Vagina (tissue), 2 donors: Measurements from ENCODE around the gene PCNT.

Experiments
- POLR2A ChIP-seq, 2 donors: fragments of 450-650 bp; IDR thresholded peaks; one replicate each; pipeline ENCODE4 v1.6.1; 2017; ENCODE audit warnings: antibody characterized with exemption in 2 of 2, mild to moderate bottlenecking in 2 of 2, moderate library complexity in 2 of 2
- POLR2AphosphoS5 ChIP-seq, 2 donors: sonication (generic); formaldehyde crosslinking; IDR thresholded peaks; one replicate each; pipeline ENCODE4 v1.9.0; 2017; ENCODE audit warnings: antibody characterized with exemption in 2 of 2, mild to moderate bottlenecking in 2 of 2, low read depth in 1 of 2; ENCODE audit not compliant: insufficient read depth in 1 of 2
- TF ChIP-seq, protein P1 (sequence below), 3 experiments: fragments of 450-650 bp in 2 of 3; fragments of 200-600 bp in 1 of 3; sonication (generic) in 1 of 3; IDR thresholded peaks; one replicate each; pipeline ENCODE4 v1.5.1; 2017 to 2019; ENCODE audit warnings: antibody characterized with exemption in 3 of 3, mild to moderate bottlenecking in 2 of 3, moderate library complexity in 2 of 3

DNA sequence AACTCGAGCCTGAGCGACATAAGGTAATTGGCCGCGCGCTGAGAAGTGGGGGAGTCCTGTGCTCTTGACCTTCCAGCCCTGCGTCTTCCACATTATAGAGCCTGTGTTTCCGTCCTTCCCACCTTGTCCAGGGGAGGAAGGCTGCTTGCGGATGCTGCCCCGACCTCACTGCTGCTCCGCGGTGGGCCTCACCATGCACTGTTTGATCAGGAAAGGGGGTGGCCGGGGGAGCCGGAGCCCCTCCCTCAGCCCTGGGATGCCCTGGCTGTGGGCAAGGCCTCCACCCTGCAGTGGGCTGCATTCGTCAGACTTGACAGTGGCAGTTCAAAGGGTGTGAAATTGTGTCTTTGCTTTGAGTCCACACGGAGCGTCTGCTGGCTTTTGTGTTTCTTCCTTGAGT lies 30.1 kb downstream of the PCNT start:
- TF ChIP-seq POLR2AphosphoS5 (IDR thresholded peaks at IDR 0.05; ENCODE audit: insufficient read depth in 1 of 2, low read depth in 1 of 2) (no peak), POLR2A (IDR thresholded peaks at IDR 0.05) (no peak)
- TF ChIP-seq, protein P1, sequence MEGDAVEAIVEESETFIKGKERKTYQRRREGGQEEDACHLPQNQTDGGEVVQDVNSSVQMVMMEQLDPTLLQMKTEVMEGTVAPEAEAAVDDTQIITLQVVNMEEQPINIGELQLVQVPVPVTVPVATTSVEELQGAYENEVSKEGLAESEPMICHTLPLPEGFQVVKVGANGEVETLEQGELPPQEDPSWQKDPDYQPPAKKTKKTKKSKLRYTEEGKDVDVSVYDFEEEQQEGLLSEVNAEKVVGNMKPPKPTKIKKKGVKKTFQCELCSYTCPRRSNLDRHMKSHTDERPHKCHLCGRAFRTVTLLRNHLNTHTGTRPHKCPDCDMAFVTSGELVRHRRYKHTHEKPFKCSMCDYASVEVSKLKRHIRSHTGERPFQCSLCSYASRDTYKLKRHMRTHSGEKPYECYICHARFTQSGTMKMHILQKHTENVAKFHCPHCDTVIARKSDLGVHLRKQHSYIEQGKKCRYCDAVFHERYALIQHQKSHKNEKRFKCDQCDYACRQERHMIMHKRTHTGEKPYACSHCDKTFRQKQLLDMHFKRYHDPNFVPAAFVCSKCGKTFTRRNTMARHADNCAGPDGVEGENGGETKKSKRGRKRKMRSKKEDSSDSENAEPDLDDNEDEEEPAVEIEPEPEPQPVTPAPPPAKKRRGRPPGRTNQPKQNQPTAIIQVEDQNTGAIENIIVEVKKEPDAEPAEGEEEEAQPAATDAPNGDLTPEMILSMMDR (IDR thresholded peaks at IDR 0.05), result no peak
